K562 (cell line): Measurements from ENCODE around the gene CALD1. TPM values are rescaled to one million over a fixed set of nuclear protein-coding genes. Genes with fewer than 3 reads are reported as not detected.

Experiments
- ASH1L ChIP-seq: fragments of 450-650 bp; IDR thresholded peaks from 2 replicates; pipeline ENCODE4 v1.6.1; 2018; ENCODE audit warnings: borderline replicate concordance, mild to moderate bottlenecking, low read depth; ENCODE audit not compliant: partially characterized antibody
- ATF7 ChIP-seq: fragments of 450-650 bp; IDR thresholded peaks from 2 replicates; pipeline ENCODE4 v1.7.1; 2014; ENCODE audit warnings: mild to moderate bottlenecking, moderate library complexity
- CREM ChIP-seq: IDR thresholded peaks from 2 replicates; pipeline ENCODE4 v1.6.1; 2014; ENCODE audit warnings: antibody characterized with exemption, low read depth
- E2F3 ChIP-seq: fragments of 250-450 bp; sonication (Bioruptor Pico); IDR thresholded peaks from 2 replicates; pipeline ENCODE4 v1.4.0; 2020; ENCODE audit warnings: mild to moderate bottlenecking
- ERF ChIP-seq: fragments of 450-650 bp; formaldehyde crosslinking; IDR thresholded peaks from 2 replicates; pipeline ENCODE4 v1.4.0; 2020; ENCODE audit warnings: mild to moderate bottlenecking, mixed read lengths
- EWSR1 ChIP-seq: fragments of 450-650 bp; IDR thresholded peaks from 2 replicates; pipeline ENCODE4 v1.6.1; 2018; ENCODE audit warnings: borderline replicate concordance, mild to moderate bottlenecking, low read depth, moderate library complexity; ENCODE audit not compliant: partially characterized antibody
- MAFG ChIP-seq: fragments of 450-650 bp; conservative IDR thresholded peaks from 2 replicates; pipeline ENCODE4 v1.6.1; 2016; ENCODE audit warnings: missing genetic modification characterization, missing compliant biosample characterization
- MITF ChIP-seq: IDR thresholded peaks from 2 replicates; pipeline ENCODE4 v1.6.1; 2014; ENCODE audit warnings: antibody characterized with exemption
- NR4A1 ChIP-seq, 2 experiments: fragments of 250-450 bp in 1 of 2; fragments of 450-650 bp in 1 of 2; sonication (Bioruptor Pico) in 1 of 2; IDR thresholded peaks; 2 replicates each; pipeline versions ENCODE4 v1.4.0 to v1.6.1; 2016 to 2020; ENCODE audit warnings: mild to moderate bottlenecking in 2 of 2, missing compliant biosample characterization in 1 of 2, missing genetic modification characterization in 1 of 2, moderate library complexity in 1 of 2
- RAD21 ChIP-seq, 2 experiments: fragments of 250-450 bp in 1 of 2; fragments of 450-650 bp in 1 of 2; sonication (Bioruptor Pico) in 1 of 2; formaldehyde crosslinking in 1 of 2; IDR thresholded peaks in 1 of 2; conservative IDR thresholded peaks in 1 of 2; 2 replicates each; pipeline versions ENCODE4 v1.4.0 to v1.8.0; 2020 to 2022; ENCODE audit warnings: mild to moderate bottlenecking in 2 of 2, moderate library complexity in 1 of 2
- SMAD1 ChIP-seq: fragments of 150-350 bp; IDR thresholded peaks from 2 replicates; pipeline ENCODE4 v1.6.1; 2014; ENCODE audit warnings: low read length, low read depth; ENCODE audit not compliant: partially characterized antibody
- ZFP1 ChIP-seq: fragments of 450-650 bp; formaldehyde crosslinking; IDR thresholded peaks from 2 replicates; pipeline ENCODE4 v1.4.0; 2020; ENCODE audit warnings: mild to moderate bottlenecking, mixed read lengths
- ZNF740 ChIP-seq, 3 experiments: fragments of 200-800 bp in 1 of 3; sonication (Bioruptor generic) in 1 of 3; sonication (generic) in 1 of 3; formaldehyde crosslinking in 1 of 3; IDR thresholded peaks; 2 replicates each; pipeline versions ENCODE4 v1.6.1 to v1.8.0; 2016 to 2022; ENCODE audit warnings: mild to moderate bottlenecking in 2 of 3, missing compliant biosample characterization in 2 of 3, missing genetic modification characterization in 2 of 3, missing genetic modification reagents in 1 of 3
- polyA plus RNA-seq, 8 experiments: library from polyadenylated mRNA; depleted of rRNA in 4 of 8; stranded (reverse) in 5 of 8; unstranded in 3 of 8; fragments of >200 nt; fragmentation: Nextera tagmentation in 2 of 8; fragmentation: Illumina TruSeq in 1 of 8; extraction: Ambion mirVana in 2 of 8; extraction: Trizol in 1 of 8; gene quantifications; 2 replicates each; pipeline versions ENCODE4 v1.2.1 to v1.2.3, GENCODE V29; 2011 to 2014; ENCODE audit warnings: inconsistent platforms in 1 of 8, missing spikeins in 1 of 8
- total RNA-seq, 7 experiments: library from RNA; depleted of rRNA in 6 of 7; stranded (reverse); fragments of >200 nt in 6 of 7; fragmentation: Illumina TruSeq in 2 of 7; extraction: Trizol in 2 of 7; gene quantifications; 2 replicates each; pipeline versions ENCODE4 v1.2.1 to v1.2.3, GENCODE V29; 2011 to 2021; ENCODE audit warnings: low replicate concordance in 1 of 7

CALD1 gene
- total and polyA plus RNA-seq, 9 of the 15 experiments (the other 6 are each of a cell fraction or from before 2014, with no cell fraction given), result 0.40 TPM; not detected in 8

GRCh38 chr7:134836447-134836846 lies 57.0 kb downstream of the CALD1 start (continued):
- TF ChIP-seq ASH1L, result no peak
- TF ChIP-seq ZFP1, result peak; percentile 67
- no peak for TF ChIP-seq ERF (CRISPR knock-in tag)
- no peak for TF ChIP-seq NR4A1 (CRISPR knock-in tag; IDR thresholded peaks at IDR 0.05)
- TF ChIP-seq NR4A1 (tag; IDR thresholded peaks at IDR 0.05), result 0 out of 2 replicates have a peak, but pooled peaks have one; percentile 16
- TF ChIP-seq EWSR1, result no peak
- TF ChIP-seq CREM, result peak; percentile 37; the same call in 1 of the 2 replicates
- TF ChIP-seq RAD21 (CRISPR knock-in tag; conservative IDR thresholded peaks at IDR 0.05 in 1 of 2, IDR thresholded peaks at IDR 0.05 in 1 of 2), result no peak
- TF ChIP-seq ATF7, result peak; percentile 82
- TF ChIP-seq ZNF740 (CRISPR knock-in tag; IDR thresholded peaks at IDR 0.05), result no peak
- no peak for TF ChIP-seq ZNF740 (tag; IDR thresholded peaks at IDR 0.05)
- no peak for TF ChIP-seq MITF
- peak; percentile 58 for TF ChIP-seq MAFG
- no peak for TF ChIP-seq SMAD1
- no peak for TF ChIP-seq E2F3
